ENCODE measurements around the gene KIRREL2.

DNA sequence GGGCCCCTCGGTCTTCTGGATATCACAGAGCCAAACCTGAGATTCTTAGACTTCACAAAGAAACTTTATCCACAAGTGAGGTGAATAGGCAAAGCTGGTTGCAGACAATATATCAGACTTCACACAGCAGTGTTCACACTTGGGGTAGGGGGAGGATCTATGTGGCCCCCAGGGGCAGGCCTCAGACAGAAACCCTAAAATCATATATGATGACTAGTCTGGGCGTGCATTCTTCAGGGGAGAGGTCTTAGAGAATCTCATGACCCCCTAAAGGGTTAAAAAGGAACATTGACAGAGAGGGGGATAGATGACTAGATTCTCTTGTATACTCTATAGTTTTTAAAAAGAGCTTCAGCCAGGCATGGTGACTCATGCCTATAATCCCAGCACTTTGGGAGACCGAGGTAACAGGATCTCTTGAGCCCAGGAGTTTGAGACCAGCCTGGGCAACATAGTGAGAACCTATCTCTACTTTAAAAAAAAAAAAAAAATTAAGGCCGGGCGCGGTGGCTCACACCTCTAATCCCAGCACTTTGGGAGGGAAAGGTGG is 48.5 kb downstream of the KIRREL2 start:
- TF ChIP-seq POLR2AphosphoS5 (IDR thresholded peaks at IDR 0.05; ENCODE audit: low read depth, low read length) (no peak), CTCF (IDR thresholded peaks at IDR 0.05; ENCODE audit: control extremely low read depth in 1 of 3, insufficient read depth in 1 of 3, low read depth in 1 of 3, low read length in 3 of 3) (no peak), EP300 (IDR thresholded peaks at IDR 0.05; ENCODE audit: borderline replicate concordance in 1 of 2, low read depth in 2 of 2, low read length in 2 of 2) (no peak), FOSL1 (IDR thresholded peaks at IDR 0.05; ENCODE audit: insufficient read depth, low read depth, low read length) (no peak), POLR2A (IDR thresholded peaks at IDR 0.05; ENCODE audit: control extremely low read depth in 1 of 2, low read depth in 2 of 2, low read length in 2 of 2) (no peak)

All from H1 (cell line).